ENCODE measurements around the gene XPC.

DNA sequence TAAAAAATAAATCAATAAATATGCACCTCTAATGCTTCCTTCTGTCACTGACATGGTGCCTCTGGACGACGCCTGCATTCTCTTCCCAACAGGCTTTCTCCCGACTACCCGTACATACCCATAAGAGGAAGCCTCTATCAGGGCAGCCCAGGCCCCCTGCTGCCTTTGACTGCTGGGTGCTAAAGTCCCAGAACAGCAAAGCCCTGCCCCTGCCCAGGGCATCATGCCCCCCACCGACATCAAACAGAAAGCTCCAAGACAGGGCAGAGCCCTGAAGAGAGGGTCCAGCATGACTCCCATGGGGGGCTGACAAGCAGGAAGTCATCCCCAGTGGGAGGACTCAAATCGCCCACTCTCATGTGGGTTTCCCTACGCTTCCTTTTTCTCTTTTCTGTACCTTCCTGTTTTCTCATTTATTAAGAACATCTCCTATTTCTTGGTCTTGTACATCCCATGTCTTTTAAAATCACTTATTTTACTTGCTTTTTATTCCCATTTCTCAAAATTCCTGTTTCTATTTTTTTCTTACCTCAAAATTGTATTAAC is 23.4 kb downstream of the XPC start:
- TF ChIP-seq, protein P1, sequence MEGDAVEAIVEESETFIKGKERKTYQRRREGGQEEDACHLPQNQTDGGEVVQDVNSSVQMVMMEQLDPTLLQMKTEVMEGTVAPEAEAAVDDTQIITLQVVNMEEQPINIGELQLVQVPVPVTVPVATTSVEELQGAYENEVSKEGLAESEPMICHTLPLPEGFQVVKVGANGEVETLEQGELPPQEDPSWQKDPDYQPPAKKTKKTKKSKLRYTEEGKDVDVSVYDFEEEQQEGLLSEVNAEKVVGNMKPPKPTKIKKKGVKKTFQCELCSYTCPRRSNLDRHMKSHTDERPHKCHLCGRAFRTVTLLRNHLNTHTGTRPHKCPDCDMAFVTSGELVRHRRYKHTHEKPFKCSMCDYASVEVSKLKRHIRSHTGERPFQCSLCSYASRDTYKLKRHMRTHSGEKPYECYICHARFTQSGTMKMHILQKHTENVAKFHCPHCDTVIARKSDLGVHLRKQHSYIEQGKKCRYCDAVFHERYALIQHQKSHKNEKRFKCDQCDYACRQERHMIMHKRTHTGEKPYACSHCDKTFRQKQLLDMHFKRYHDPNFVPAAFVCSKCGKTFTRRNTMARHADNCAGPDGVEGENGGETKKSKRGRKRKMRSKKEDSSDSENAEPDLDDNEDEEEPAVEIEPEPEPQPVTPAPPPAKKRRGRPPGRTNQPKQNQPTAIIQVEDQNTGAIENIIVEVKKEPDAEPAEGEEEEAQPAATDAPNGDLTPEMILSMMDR (conservative IDR thresholded peaks at IDR 0.05; ENCODE audit: low read depth, low read length) = no peak
- TF ChIP-seq EZH2 (IDR thresholded peaks at IDR 0.05; ENCODE audit: borderline replicate concordance, low read depth, low read length, poor library complexity, severe bottlenecking) = no peak
